Adipose tissue (tissue), 3 donors: Measurements from ENCODE around the gene MACROD2. TPM values are rescaled to one million over a fixed set of nuclear protein-coding genes. Genes with fewer than 3 reads are reported as not detected.
"Not testable (repeated sequence)": the region's sequence is repeated elsewhere in the genome, so short reads cannot be mapped to it uniquely, and the experiment has no call there.

ENCODE experiments used
- H3K27ac ChIP-seq: one replicate; pipeline ENCODE4 v1.5.1; 2013; ENCODE audit warnings: low read depth, low read length
- WGBS, 3 donors: extraction: QIAGEN DNeasy Blood & Tissue Kit; methylation state at CpG; one replicate each; pipeline ENCODE4 v1.1.7; 2013; 5-methylcytosine and 5-hydroxymethylcytosine counted together
- polyA plus RNA-seq, 3 donors: library from polyadenylated mRNA; stranded (reverse); fragments of 200-250 nt; gene quantifications; one replicate each; pipeline ENCODE4 v1.2.3, GENCODE V29; 2013
- donor health status: healthy with polysubstance abuse.
- donor health status: Bipolar disorder and iron deficiency.
- donor health status: healthy.

MACROD2 gene
- polyA plus RNA-seq, 3 donors, result 0.11 to 0.98 (median 0.56) TPM

DNA sequence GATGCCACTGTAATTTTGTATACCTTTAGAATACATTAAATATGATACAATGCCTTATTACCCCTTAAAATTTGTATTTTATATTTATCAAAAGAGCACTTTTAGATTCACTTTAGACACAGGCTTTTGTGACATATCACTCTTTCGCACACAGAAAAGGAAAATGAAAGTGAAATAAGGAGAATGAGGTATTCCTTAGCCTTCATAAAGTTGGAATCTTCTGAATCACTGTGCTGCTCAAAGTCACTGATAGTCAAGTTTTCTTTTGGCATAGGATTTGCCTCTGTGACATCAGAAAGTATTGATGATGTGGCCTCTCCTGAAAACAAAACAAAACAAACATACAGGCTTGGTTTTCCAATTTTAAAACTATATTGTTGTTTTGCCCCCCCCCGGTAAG, 1480.9 kb downstream of the MACROD2 start:
- H3K27ac ChIP-seq, result no peak overlapping the region
- 66 to 92% (median 74%) methylated on average over 2 of the region's 2 CpGs for WGBS, 3 donors

GRCh38 chr20:15476781-15477180, 1481.5 kb downstream of the MACROD2 start:
- 88 to 97% (median 94%) methylated on average over 5 of the region's 5 CpGs for WGBS, 3 donors
- no peak overlapping the region for H3K27ac ChIP-seq

DNA sequence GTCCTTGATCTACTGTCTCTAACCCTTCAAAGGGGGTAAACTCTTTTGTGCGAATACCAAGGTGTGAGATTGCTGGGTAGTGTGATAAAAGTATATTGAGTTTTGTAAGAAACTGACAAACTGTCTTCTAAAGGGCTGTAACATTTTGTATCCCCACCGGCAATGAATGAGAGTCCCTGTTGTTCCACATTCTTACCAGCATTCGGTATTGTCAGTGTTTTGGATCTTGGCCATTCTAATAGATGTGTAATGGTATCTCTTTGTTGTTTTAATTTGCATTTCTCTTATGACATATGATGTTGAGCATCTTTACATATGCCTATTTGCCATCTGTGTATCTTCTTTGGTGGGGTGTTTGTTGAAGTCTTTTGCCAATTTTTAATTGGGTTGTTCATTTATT, 1487.2 kb downstream of the MACROD2 start:
- WGBS, 3 donors, result 68 to 76% (median 70%) methylated on average over 3 of the region's 3 CpGs

DNA sequence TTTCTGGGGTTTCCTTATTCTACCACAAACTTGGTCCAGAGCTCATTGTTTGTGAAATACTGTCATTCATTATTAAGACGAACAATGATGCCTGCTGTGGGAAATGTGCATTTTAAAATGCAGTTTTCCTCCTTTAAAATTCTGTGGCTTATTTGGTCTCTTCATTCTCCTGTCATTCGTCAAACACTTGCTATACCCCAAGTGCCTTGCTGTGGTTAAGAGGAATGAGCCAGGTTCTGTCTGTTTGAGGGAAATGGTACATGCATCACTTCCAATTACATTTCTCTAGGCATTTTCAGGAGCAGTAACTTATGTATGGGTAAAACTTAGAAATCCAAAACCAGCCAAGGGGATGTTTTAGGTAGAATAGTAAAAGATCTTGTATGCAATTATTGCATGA, 1490.2 kb downstream of the MACROD2 start:
- WGBS, 3 donors, result 62 to 78% (median 75%) methylated on average over 2 of the region's 2 CpGs
- H3K27ac ChIP-seq, result no peak overlapping the region

More for the DNA sequence above, 1487.2 kb downstream of the MACROD2 start:
- no peak overlapping the region for H3K27ac ChIP-seq

DNA sequence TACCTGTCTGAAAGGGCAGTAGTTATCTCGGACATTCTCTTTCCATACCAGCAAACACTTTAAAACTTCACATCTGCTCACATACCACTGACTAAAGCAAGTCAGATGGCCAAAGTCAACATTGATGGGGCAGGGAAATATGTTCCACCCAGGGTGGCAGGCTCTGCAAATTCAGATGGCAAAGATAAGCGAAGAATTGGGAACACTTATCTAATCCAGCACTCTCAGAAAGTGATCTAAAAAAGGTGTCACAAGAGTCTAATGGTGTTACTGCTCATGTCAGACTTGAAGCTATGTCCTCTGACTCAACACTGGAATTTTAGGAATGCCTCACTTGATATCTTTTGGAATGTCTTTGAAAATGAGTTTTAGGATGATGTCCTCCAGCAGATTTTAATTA, 1491.7 kb downstream of the MACROD2 start:
- H3K27ac ChIP-seq, result no peak overlapping the region
- 68 to 91% (median 87%) methylated on average over 2 of the region's 2 CpGs for WGBS, 3 donors

- no peak overlapping the region for H3K27ac ChIP-seq
- WGBS, 3 donors, result 86 to 97% (median 93%) methylated on average over 2 of the region's 2 CpGs
Observed at GRCh38 chr20:15487682-15488081, 1492.4 kb downstream of the MACROD2 start.

GRCh38 chr20:15491575-15491974, 1496.3 kb downstream of the MACROD2 start:
- 75 to 89% (median 79%) methylated on average over 1 of the region's 1 CpG for WGBS, 3 donors
- no peak overlapping the region for H3K27ac ChIP-seq

- WGBS, 3 donors, result 77 to 91% (median 89%) methylated on average over 2 of the region's 2 CpGs
- H3K27ac ChIP-seq, result no peak overlapping the region
Observed at GRCh38 chr20:15494851-15495250, 1499.5 kb downstream of the MACROD2 start.

DNA sequence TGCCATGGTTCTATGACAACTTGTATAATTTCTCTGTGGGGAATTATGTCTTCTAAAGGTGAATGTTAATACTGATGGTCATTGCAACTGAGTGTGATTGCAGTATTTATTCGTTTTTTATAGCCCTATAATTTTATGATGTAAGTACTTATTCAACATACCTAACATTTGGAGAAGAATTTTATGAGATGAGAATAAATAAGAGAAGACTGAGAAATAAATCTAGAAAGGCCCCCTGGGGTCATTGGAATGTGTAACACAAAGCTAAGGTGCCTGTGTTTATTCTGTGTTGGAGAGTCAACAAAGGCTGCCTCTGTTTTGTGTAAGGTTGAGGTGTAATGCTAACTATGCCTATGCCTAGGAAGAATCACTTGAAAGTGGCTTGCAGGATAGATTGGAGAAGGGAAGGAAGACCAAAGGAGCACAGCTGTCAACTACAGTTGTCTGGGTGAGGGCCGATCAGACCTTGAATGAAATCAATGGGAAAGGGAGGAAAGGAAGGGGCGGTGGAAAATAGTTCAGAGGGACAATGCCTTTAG, 1501.3 kb downstream of the MACROD2 start:
- H3K27ac ChIP-seq, result no peak overlapping the region
- 69 to 83% (median 81%) methylated on average over 3 of the region's 3 CpGs for WGBS, 3 donors

- 57 to 90% (median 89%) methylated on average over 2 of the region's 2 CpGs for WGBS, 3 donors
- no peak overlapping the region for H3K27ac ChIP-seq
Observed at GRCh38 chr20:15498926-15499325, 1503.6 kb downstream of the MACROD2 start.

- WGBS, 3 donors, result 75 to 79% (median 77%) methylated on average over 5 of the region's 5 CpGs
- H3K27ac ChIP-seq, result no peak overlapping the region
Observed at GRCh38 chr20:15506311-15506710, 1511.0 kb downstream of the MACROD2 start.

GRCh38 chr20:15507151-15507550, 1511.8 kb downstream of the MACROD2 start:
- no peak overlapping the region for H3K27ac ChIP-seq
- WGBS, 3 donors, result 86 to 96% (median 89%) methylated on average over 3 of the region's 3 CpGs

GRCh38 chr20:15511551-15511950, 1516.2 kb downstream of the MACROD2 start:
- 91 to 97% (median 93%) methylated on average over 1 of the region's 1 CpG for WGBS, 3 donors
- H3K27ac ChIP-seq, result no peak overlapping the region

- 42 to 58% (median 44%) methylated on average over 5 of the region's 5 CpGs for whole genome bisulfite sequencing, 3 donors
- no peak overlapping the region for H3K27ac ChIP-seq
Observed at GRCh38 chr20:15512916-15513315, 1517.6 kb downstream of the MACROD2 start.

DNA sequence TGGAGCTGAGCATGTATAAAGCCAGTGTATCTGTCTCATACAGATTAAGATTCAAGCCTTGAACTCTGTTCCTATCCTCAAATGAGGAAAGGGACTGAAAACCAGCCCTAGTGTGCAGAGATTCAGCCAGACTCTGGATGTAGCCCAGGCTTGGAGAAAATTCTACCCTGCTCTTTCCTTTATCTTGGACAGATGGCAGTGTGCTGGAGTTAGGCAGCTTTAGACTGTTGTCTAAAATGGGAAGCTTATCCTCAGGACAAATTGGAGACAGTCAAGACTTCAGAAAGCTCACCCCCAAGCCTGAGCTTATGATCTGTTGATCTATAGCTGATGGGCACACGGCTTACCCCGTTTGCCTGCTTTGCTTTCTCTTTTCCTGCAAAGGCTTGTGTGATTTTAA, 1520.4 kb downstream of the MACROD2 start:
- H3K27ac ChIP-seq, result no peak overlapping the region
- 25 to 88% (median 68%) methylated on average over 2 of the region's 2 CpGs for WGBS, 3 donors

DNA sequence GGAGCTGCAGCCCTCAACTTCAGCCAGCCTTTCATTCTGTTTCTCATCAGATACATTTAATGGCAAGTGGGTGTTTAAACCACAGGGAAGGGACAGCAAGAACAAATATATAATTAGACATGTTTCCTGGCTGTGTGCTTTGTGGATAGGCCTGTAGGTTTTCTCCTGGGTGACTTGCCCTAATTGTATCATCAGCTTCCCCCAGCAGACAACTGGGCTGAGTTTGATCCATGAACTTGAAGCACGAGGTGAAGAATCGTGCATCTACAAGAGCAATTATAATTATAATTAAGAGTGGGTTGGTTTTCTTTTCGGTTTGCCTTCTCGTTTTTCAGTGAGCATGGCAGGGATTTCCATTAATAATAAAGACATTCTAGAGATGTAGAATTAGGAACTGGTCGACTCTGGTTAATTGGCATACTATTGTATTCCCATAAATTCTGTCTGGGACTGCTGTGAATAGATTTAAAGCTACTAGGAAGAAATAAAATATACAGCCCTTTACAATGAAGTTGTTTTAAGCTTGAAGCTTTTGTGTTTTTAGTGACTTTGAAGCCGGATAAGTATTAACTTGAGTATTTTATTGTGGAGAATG, 1525.7 kb downstream of the MACROD2 start:
- 84 to 90% (median 87%) methylated on average over 6 of the region's 6 CpGs for WGBS, 3 donors
- H3K27ac ChIP-seq, result no peak overlapping the region

DNA sequence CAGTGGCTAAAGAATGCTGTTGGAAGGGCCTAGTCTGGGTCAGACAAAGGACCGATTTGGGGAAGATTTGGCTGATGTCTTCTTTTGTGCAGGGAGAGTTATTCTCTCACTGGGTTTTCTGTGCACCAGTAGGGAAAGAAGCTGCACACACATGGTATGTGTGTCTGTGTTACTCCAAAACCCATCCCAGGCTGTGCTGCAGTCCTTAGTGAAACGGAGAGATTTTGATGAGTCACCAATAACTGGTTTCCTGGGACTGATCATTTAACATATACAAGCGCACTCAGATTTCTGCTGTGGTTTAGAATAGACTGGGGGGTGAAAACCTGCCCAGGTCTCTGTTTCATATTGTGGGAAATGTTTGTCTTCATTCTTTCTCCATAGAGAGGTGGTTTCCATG, 1528.1 kb downstream of the MACROD2 start:
- no peak overlapping the region for H3K27ac ChIP-seq
- 81 to 85% (median 82%) methylated on average over 3 of the region's 3 CpGs for WGBS, 3 donors

DNA sequence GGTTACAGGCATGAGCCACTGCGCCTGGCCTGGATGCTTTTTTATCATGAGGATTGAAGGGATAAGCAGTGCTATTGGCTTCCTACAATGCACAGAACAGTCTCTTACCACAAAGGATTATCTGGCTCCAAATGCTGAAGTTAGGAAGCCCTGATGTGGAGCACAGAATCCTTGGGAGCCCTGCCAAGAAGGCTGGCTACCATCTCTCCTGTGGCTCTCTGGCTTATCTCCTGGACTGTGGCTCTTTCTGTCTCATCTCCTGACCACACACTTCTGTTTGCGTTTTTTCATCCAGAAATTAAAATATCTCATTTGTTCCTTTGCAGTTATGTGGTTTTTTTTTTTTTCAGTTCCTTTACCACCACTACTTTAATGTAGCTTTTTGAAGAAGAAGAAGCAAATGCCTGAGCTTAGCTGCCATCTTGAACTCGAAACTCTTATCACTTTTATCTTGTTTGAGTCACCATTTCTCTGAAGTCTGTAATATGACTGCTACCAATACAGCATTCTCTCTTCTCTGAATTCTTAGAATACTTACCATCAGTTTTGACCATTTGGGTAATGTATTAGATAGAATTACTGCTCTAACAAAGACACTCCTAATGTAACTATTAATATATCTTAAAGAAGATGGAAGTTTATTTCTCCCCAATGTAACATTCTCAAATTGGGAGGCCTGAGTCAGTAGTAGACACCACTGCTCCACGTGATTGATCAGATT, 1533.2 kb downstream of the MACROD2 start:
- no peak overlapping the region for H3K27ac ChIP-seq
- 80 to 84% (median 82%) methylated on average over 4 of the region's 4 CpGs for WGBS, 3 donors

DNA sequence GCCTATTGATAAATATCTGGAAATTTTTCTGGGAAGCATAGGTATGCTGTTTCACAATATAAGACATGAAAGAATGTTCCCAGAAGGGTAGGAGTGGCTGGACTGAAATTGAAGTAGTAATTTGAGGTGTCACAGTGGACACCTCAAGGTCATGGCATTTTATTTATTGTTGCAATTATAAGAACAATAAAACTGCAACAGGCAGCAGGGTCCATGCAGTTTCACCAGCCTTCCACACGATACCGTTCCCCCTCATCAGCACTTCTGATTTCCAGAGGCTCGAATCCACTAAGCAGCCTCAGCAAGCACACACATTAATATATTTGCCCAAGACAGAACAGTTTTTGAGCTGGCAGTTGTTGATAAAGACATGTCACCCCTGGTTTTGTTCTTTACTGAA, 1540.5 kb downstream of the MACROD2 start:
- WGBS, 3 donors, result 83 to 95% (median 93%) methylated on average over 3 of the region's 3 CpGs
- no peak overlapping the region for H3K27ac ChIP-seq

GRCh38 chr20:15537200-15537599, 1541.9 kb downstream of the MACROD2 start:
- WGBS, 3 donors, result 85 to 92% (median 92%) methylated on average over 1 of the region's 1 CpG
- H3K27ac ChIP-seq, result not testable (repeated sequence)
